G401.6 (cell line): ENCODE results near the gene CHDH.

ENCODE experiments used
- FAIRE-seq: peaks from 2 replicates; lab custom pipeline; 2012; peaks lifted over from hg19 to GRCh38; lab: Jason Lieb, UNC

The CHDH gene

GRCh38 chr3:53846134-53846850, at the start of gene CHDH, which contains the start of gene IL17RB:
TSS of gene CHDH (minus strand) at chr3:53846419. CDS start at chr3:53824008, 22,411 bp downstream.
TSS of gene IL17RB (plus strand) at chr3:53846568. CDS start at chr3:53846589, 21 bp downstream.
- no peak for FAIRE-seq

- FAIRE-seq: no peak
Measured at GRCh38 chr3:53892286-53892637, 46.0 kb upstream of the CHDH start.

- peak; percentile 99 for FAIRE-seq
Measured at GRCh38 chr3:53891497-53892285, 45.5 kb upstream of the CHDH start, which contains the start of gene SELENOK. TSS of gene SELENOK (minus strand) at chr3:53891859.

- no peak for FAIRE-seq
Measured at GRCh38 chr3:53890726-53891475, 44.7 kb upstream of the CHDH start.

GRCh38 chr3:53888232-53888631, 42.0 kb upstream of the CHDH start:
- FAIRE-seq: no peak

GRCh38 chr3:53887446-53887845, 41.2 kb upstream of the CHDH start:
- FAIRE-seq: no peak

- no peak for FAIRE-seq
Measured at GRCh38 chr3:53885239-53885638, 39.0 kb upstream of the CHDH start.

GRCh38 chr3:53884623-53885022, 38.4 kb upstream of the CHDH start:
- FAIRE-seq: no peak

GRCh38 chr3:53883008-53883407, 36.8 kb upstream of the CHDH start:
- no peak for FAIRE-seq

GRCh38 chr3:53881691-53882593, 35.7 kb upstream of the CHDH start, which contains the start of gene ACTR8:
TSS of gene ACTR8 (minus strand) at chr3:53882152. CDS start at chr3:53882101, 51 bp downstream.
- FAIRE-seq: no peak

GRCh38 chr3:53880396-53881345, 34.5 kb upstream of the CHDH start:
- no peak for FAIRE-seq

- FAIRE-seq: no peak
Measured at GRCh38 chr3:53865732-53866499, 19.7 kb upstream of the CHDH start.

- no peak for FAIRE-seq
Measured at GRCh38 chr3:53863145-53863544, 16.9 kb upstream of the CHDH start.

GRCh38 chr3:53862241-53862640, 16.0 kb upstream of the CHDH start:
- FAIRE-seq: no peak

- no peak for FAIRE-seq
Measured at GRCh38 chr3:53860196-53860595, 14.0 kb upstream of the CHDH start.

- FAIRE-seq: no peak
Measured at GRCh38 chr3:53859178-53859577, 13.0 kb upstream of the CHDH start.

GRCh38 chr3:53858096-53858741, 12.0 kb upstream of the CHDH start:
- FAIRE-seq: no peak

- FAIRE-seq: no peak
Measured at GRCh38 chr3:53856964-53857363, 10.7 kb upstream of the CHDH start.

GRCh38 chr3:53850895-53851294, 4.7 kb upstream of the CHDH start:
- no peak for FAIRE-seq
